Spinal cord (tissue), 10 donors: ENCODE results near the gene OAF. TPM values are rescaled to one million over a fixed set of nuclear protein-coding genes. Genes with fewer than 3 reads are reported as not detected.

Source experiments
- DNase-seq, 6 donors: peaks; one replicate each; pipeline versions ENCODE4 v3.0.0 to v3.0.0-alpha.2; 2013 to 2015; ENCODE audit warnings: low spot score in 6 of 6, low read depth in 4 of 6
- H3K27ac ChIP-seq: one replicate; pipeline ENCODE4 v1.5.1; 2013; ENCODE audit warnings: low read depth, low read length, control low read depth
- H3K27me3 ChIP-seq: one replicate; pipeline ENCODE4 v1.6.1; 2013; ENCODE audit warnings: low read length; ENCODE audit not compliant: control insufficient read depth, insufficient read depth
- H3K36me3 ChIP-seq: one replicate; pipeline ENCODE4 v1.6.1; 2013; ENCODE audit warnings: low read length; ENCODE audit not compliant: control insufficient read depth, insufficient read depth
- H3K4me1 ChIP-seq: one replicate; pipeline ENCODE4 v1.6.1; 2013; ENCODE audit warnings: low read length; ENCODE audit not compliant: control insufficient read depth, insufficient read depth
- H3K4me3 ChIP-seq: one replicate; pipeline ENCODE4 v1.5.1; 2013; ENCODE audit warnings: low read depth, low read length, control low read depth
- H3K9me3 ChIP-seq: one replicate; pipeline ENCODE4 v1.6.1; 2013; ENCODE audit warnings: low read length; ENCODE audit not compliant: control insufficient read depth, insufficient read depth
- WGBS: methylation state at CpG from one replicate; pipeline ENCODE4 v1.1.5; 2013; ENCODE audit warnings: missing lambda C conversion rate; ENCODE audit not compliant: insufficient coverage; 5-methylcytosine and 5-hydroxymethylcytosine counted together
- polyA plus RNA-seq, 2 donors: library from polyadenylated mRNA; unstranded; fragments of 120-200 nt; gene quantifications; one replicate each; pipeline ENCODE4 v1.2.1, GENCODE V29; 2013; ENCODE audit not compliant: insufficient read length in 2 of 2
- total RNA-seq, 2 donors: library from RNA; depleted of rRNA in 1 of 2; stranded (reverse); fragments of 120-200 nt in 1 of 2; fragments of >200 nt in 1 of 2; gene quantifications; one replicate each; pipeline versions ENCODE4 v1.2.3 to v1.2.4, GENCODE V29; 2013 to 2014
- donor health status: healthy.

The OAF gene
- total and polyA plus RNA-seq, 4 donors, result 9.3 to 37.5 (median 18.5) TPM

- H3K4me1 ChIP-seq, result peaks cover 10% of the 10 kb centered on the region
- no peak for DNase-seq
- H3K9me3 ChIP-seq, result no peaks in the 10 kb centered on the region
- H3K27ac ChIP-seq, result no peak overlapping the region
- 89% methylated on average over 3 of the region's 3 CpGs for WGBS
- H3K4me3 ChIP-seq, result no peak overlapping the region
- H3K36me3 ChIP-seq, result no peaks in the 10 kb centered on the region
- H3K27me3 ChIP-seq, result peaks cover 9% of the 10 kb centered on the region
Measured at GRCh38 chr11:120259241-120259640, 48.4 kb downstream of the OAF start.

GRCh38 chr11:120259988-120260565 is 49.2 kb downstream of the OAF start:
- DNase-seq, result no peak
- Histone ChIP-seq H3K36me3 (no peaks in the 10 kb centered on the region), H3K4me1 (peaks cover 7% of the 10 kb centered on the region), H3K27me3 (peaks cover 7% of the 10 kb centered on the region), H3K4me3 (no peak overlapping the region), H3K9me3 (no peaks in the 10 kb centered on the region), H3K27ac (no peak overlapping the region)
- 65% methylated on average over 3 of the region's 7 CpGs for WGBS

GRCh38 chr11:120260616-120261015 is 49.8 kb downstream of the OAF start:
- Histone ChIP-seq H3K4me1 (peaks cover 1% of the 10 kb centered on the region), H3K9me3 (no peaks in the 10 kb centered on the region), H3K36me3 (no peaks in the 10 kb centered on the region), H3K27me3 (peaks cover 1% of the 10 kb centered on the region), H3K27ac (no peak overlapping the region), H3K4me3 (no peak overlapping the region)
- DNase-seq, result no peak
- 87% methylated on average over 7 of the region's 7 CpGs for WGBS

GRCh38 chr11:120261321-120261720 is 50.5 kb downstream of the OAF start:
- Histone ChIP-seq H3K27ac (no peak overlapping the region), H3K9me3 (no peaks in the 10 kb centered on the region), H3K27me3 (no peaks in the 10 kb centered on the region), H3K4me3 (no peak overlapping the region), H3K36me3 (no peaks in the 10 kb centered on the region), H3K4me1 (no peaks in the 10 kb centered on the region)
- no peak for DNase-seq

DNA sequence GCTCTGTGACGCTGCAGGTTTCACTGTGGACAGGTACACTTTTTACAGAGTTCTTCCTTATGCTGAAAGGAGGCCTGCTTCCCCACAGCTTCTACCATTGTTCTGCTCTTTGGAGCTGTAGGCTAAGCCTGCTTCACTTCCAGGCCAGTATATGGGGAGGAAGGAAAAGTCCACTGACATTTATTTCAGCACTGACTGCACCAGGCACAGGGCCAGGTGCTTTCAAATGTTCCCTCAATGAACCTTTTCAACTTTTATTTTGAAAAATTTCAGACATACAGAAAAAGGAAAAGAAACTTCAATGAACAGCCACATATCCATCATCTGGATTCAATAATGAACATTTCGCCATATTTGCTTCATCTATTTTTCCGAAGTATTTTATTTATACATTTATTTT is 51.1 kb downstream of the OAF start:
- no peaks in the 10 kb centered on the region for H3K4me1 ChIP-seq

GRCh38 chr11:120267319-120267718 is 56.5 kb downstream of the OAF start:
- no peaks in the 10 kb centered on the region for H3K9me3 ChIP-seq
- no peaks in the 10 kb centered on the region for H3K4me1 ChIP-seq
- H3K27me3 ChIP-seq, result no peaks in the 10 kb centered on the region
- H3K36me3 ChIP-seq, result no peaks in the 10 kb centered on the region
- WGBS, result 100% methylated on average over 1 of the region's 2 CpGs
- no peak overlapping the region for H3K4me3 ChIP-seq
- DNase-seq, result no peak
- H3K27ac ChIP-seq, result no peak overlapping the region

More for the DNA sequence above, 51.1 kb downstream of the OAF start:
- no peak overlapping the region for H3K4me3 ChIP-seq
- no CpG with 5 or more reads among the region's 3 CpGs for WGBS
- no peak for DNase-seq
- no peaks in the 10 kb centered on the region for H3K27me3 ChIP-seq
- no peak overlapping the region for H3K27ac ChIP-seq
- H3K9me3 ChIP-seq, result no peaks in the 10 kb centered on the region
- H3K36me3 ChIP-seq, result no peaks in the 10 kb centered on the region

DNA sequence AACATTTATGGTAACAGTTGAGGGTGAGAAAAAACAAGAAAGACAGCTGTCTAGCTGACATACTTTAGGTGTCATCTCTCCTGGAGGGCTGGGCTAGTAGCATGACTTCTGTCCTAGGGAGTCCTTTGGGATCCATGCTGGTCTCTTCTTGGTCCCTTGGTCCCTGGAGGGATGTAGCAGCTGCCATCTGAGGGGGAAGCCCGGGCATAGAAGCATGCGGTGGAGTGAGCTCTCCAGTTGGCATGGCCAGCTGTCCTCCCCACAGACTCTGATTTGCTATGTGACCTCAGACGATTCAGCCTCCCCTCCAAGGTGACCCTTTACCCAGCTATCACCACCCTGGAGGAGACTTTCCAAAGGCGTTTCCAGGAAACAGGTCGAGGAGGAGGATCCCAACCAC is 57.9 kb downstream of the OAF start:
- H3K4me3 ChIP-seq, result no peak overlapping the region
- 79% methylated on average over 3 of the region's 5 CpGs for WGBS
- no peaks in the 10 kb centered on the region for H3K27me3 ChIP-seq
- no peak for DNase-seq
- no peaks in the 10 kb centered on the region for H3K9me3 ChIP-seq
- no peaks in the 10 kb centered on the region for H3K36me3 ChIP-seq
- H3K4me1 ChIP-seq, result no peaks in the 10 kb centered on the region
- no peak overlapping the region for H3K27ac ChIP-seq

- H3K27me3 ChIP-seq, result no peaks in the 10 kb centered on the region
- no peaks in the 10 kb centered on the region for H3K36me3 ChIP-seq
- H3K4me1 ChIP-seq, result no peaks in the 10 kb centered on the region
- 100% methylated on average over 1 of the region's 1 CpG for WGBS
- DNase-seq, result no peak
- no peak overlapping the region for H3K4me3 ChIP-seq
- H3K9me3 ChIP-seq, result no peaks in the 10 kb centered on the region
- H3K27ac ChIP-seq, result no peak overlapping the region
Measured at GRCh38 chr11:120270386-120270785, 59.6 kb downstream of the OAF start.

GRCh38 chr11:120271672-120272071 is 60.8 kb downstream of the OAF start:
- H3K4me3 ChIP-seq, result no peak overlapping the region
- DNase-seq, result no peak
- no peaks in the 10 kb centered on the region for H3K27me3 ChIP-seq
- no peak overlapping the region for H3K27ac ChIP-seq
- no peaks in the 10 kb centered on the region for H3K36me3 ChIP-seq
- no peaks in the 10 kb centered on the region for H3K9me3 ChIP-seq
- H3K4me1 ChIP-seq, result no peaks in the 10 kb centered on the region
- WGBS, result 100% methylated on average over 3 of the region's 5 CpGs

GRCh38 chr11:120272303-120272702 is 61.5 kb downstream of the OAF start:
- no peak overlapping the region for H3K4me3 ChIP-seq
- H3K36me3 ChIP-seq, result no peaks in the 10 kb centered on the region
- 100% methylated on average over 1 of the region's 2 CpGs for WGBS
- H3K4me1 ChIP-seq, result no peaks in the 10 kb centered on the region
- H3K27me3 ChIP-seq, result no peaks in the 10 kb centered on the region
- no peaks in the 10 kb centered on the region for H3K9me3 ChIP-seq
- no peak overlapping the region for H3K27ac ChIP-seq
- DNase-seq, result no peak
